HepG2 (cell line): Measurements from ENCODE around the gene JPH3. TPM values are rescaled to one million over a fixed set of nuclear protein-coding genes. Genes with fewer than 3 reads are reported as not detected.

Experiments used
- ATAC-seq: fragments of 200-7000 bp; cut with Tn5 transposase; 3 replicates; pipeline ENCODE4 v1.9.1; 2020; ENCODE audit warnings: mild to moderate bottlenecking, moderate library complexity
- BruUV-seq: library from RNA; stranded (reverse); fragments of 400-500 nt; replicated peaks from 2 replicates; lab custom pipeline; 2021; lab: Mats Ljungman, UMichigan
- CTCF ChIA-PET: fragments of 300-600 bp; formaldehyde crosslinking; extraction: SDS; loops from one replicate; lab custom pipeline; 2021; ENCODE audit warnings: low total read pairs, inconsistent platforms, low intra/inter-chr PET ratio; lab: Yijun Ruan, JAX
- POLR2A ChIA-PET: fragments of 350-600 bp; sonication (Branson Sonifier 250); formaldehyde crosslinking; loops from one replicate; lab custom pipeline; 2020; ENCODE audit warnings: antibody characterized with exemption, inconsistent platforms; lab: Yijun Ruan, JAX
- DNase-seq: peaks from one replicate; pipeline ENCODE4 v3.0.0-alpha.2; 2015; ENCODE audit warnings: low spot score
- FAIRE-seq: peaks from 3 replicates; lab custom pipeline; 2011; peaks lifted over from hg19 to GRCh38; lab: Jason Lieb, UNC
- H2AFZ ChIP-seq: one replicate; pipeline ENCODE4 v1.6.1; 2011; ENCODE audit warnings: low read length, inconsistent platforms
- H3K27ac ChIP-seq: fragments of 300-600 bp; 3 replicates; pipeline ENCODE4 v1.8.0; 2011; ENCODE audit warnings: mixed run types, mild to moderate bottlenecking, mixed read lengths, low read length, inconsistent platforms; ENCODE audit not compliant: insufficient read depth; ENCODE audit errors: extremely low read length
- H3K27me3 ChIP-seq, 2 experiments: fragments of 200-600 bp in 1 of 2; 2 replicates in 1 of 2; 3 replicates in 1 of 2; pipeline versions ENCODE4 v1.6.0 to v1.8.0; 2011; ENCODE audit warnings: low read length in 2 of 2, mild to moderate bottlenecking in 2 of 2, moderate library complexity in 2 of 2, inconsistent platforms in 1 of 2; ENCODE audit not compliant: insufficient read depth in 2 of 2, control insufficient read depth in 1 of 2
- H3K36me3 ChIP-seq, 2 experiments: fragments of 200-600 bp in 1 of 2; replicated peaks in 1 of 2; 2 replicates in 1 of 2; 3 replicates in 1 of 2; pipeline versions ENCODE4 v1.5.1 to v1.8.0; 2011; ENCODE audit warnings: low read length in 2 of 2, inconsistent platforms in 1 of 2; ENCODE audit not compliant: insufficient read depth in 2 of 2, control insufficient read depth in 1 of 2
- H3K4me1 ChIP-seq: 2 replicates; pipeline ENCODE4 v1.5.1; 2012; ENCODE audit warnings: low read length, inconsistent platforms; ENCODE audit not compliant: insufficient read depth
- H3K4me2 ChIP-seq: 2 replicates; pipeline ENCODE4 v1.6.0; 2011; ENCODE audit warnings: low read depth, low read length, inconsistent platforms
- H3K4me3 ChIP-seq, 3 experiments: fragments of 200-600 bp in 1 of 3; sonication (generic), shearing (Covaris generic) in 1 of 3; replicated peaks in 1 of 3; 2 replicates each; pipeline ENCODE4 v1.5.1; 2011 to 2016; ENCODE audit warnings: low read length in 3 of 3, inconsistent platforms in 2 of 3, low read depth in 2 of 3, mild to moderate bottlenecking in 2 of 3, control low read depth in 1 of 3, mixed read lengths in 1 of 3; ENCODE audit not compliant: insufficient read depth in 1 of 3
- H3K79me2 ChIP-seq: one replicate; pipeline ENCODE4 v1.6.1; 2011; ENCODE audit warnings: low read length, inconsistent platforms; ENCODE audit not compliant: insufficient read depth
- H3K9ac ChIP-seq: 2 replicates; pipeline ENCODE4 v1.6.0; 2011; ENCODE audit warnings: mild to moderate bottlenecking, low read depth, low read length, inconsistent platforms; ENCODE audit not compliant: insufficient read depth
- H3K9me3 ChIP-seq: 2 replicates; pipeline ENCODE4 v1.5.1; 2012; ENCODE audit warnings: mild to moderate bottlenecking, low read length
- H4K20me1 ChIP-seq: 2 replicates; pipeline ENCODE4 v1.6.0; 2011; ENCODE audit warnings: inconsistent platforms, mild to moderate bottlenecking, low read length, moderate library complexity; ENCODE audit not compliant: insufficient read depth
- CAMTA2 ChIP-seq: sonication (generic); formaldehyde crosslinking; IDR thresholded peaks from 2 replicates; pipeline ENCODE4 v1.4.0; 2020; ENCODE audit warnings: mild to moderate bottlenecking, missing genetic modification reagents, borderline replicate concordance
- CREM ChIP-seq, 2 experiments: sonication (generic) in 1 of 2; formaldehyde crosslinking in 1 of 2; IDR thresholded peaks; 2 replicates each; pipeline versions ENCODE4 v1.4.0 to v1.6.1; 2016 to 2020; ENCODE audit warnings: antibody characterized with exemption in 1 of 2, mild to moderate bottlenecking in 1 of 2, missing genetic modification reagents in 1 of 2
- ZNF317 ChIP-seq: sonication (generic); formaldehyde crosslinking; IDR thresholded peaks from 2 replicates; pipeline ENCODE4 v1.5.0; 2020; ENCODE audit warnings: mild to moderate bottlenecking, missing genetic modification reagents
- ZNF660 ChIP-seq: sonication (generic); formaldehyde crosslinking; IDR thresholded peaks from 2 replicates; pipeline ENCODE4 v1.5.1; 2020; ENCODE audit warnings: mild to moderate bottlenecking, low read depth, missing genetic modification reagents, borderline replicate concordance
- ZSCAN31 ChIP-seq: sonication (generic); formaldehyde crosslinking; IDR thresholded peaks from 2 replicates; pipeline ENCODE4 v1.5.0; 2020; ENCODE audit warnings: low read depth, mild to moderate bottlenecking, missing genetic modification reagents
- WGBS: methylation state at CpG from one replicate; pipeline ENCODE4 v1.1.6; 2017; ENCODE audit warnings: low lambda C conversion rate; 5-methylcytosine and 5-hydroxymethylcytosine counted together
- in situ Hi-C: cut with HindIII; loops from 2 replicates; pipeline ENCODE4 v1.10.0; 2017; ENCODE audit warnings: low pct_unique_long_range_greater_than_20kb; ENCODE audit not compliant: extremely low pct_ligation_motif_present
- intact Hi-C: fragments of 100-400 bp; cut with micrococcal nuclease; formaldehyde crosslinking; loops from one replicate; pipeline ENCODE4 v1.10.0; 2022; ENCODE audit not compliant: unreplicated experiment
- polyA plus RNA-seq, 8 experiments: library from polyadenylated mRNA; depleted of rRNA in 3 of 8; stranded (reverse) in 7 of 8; unstranded in 1 of 8; fragments of >200 nt; fragmentation: Illumina TruSeq in 4 of 8; extraction: Trizol in 4 of 8; gene quantifications; 2 replicates each; pipeline versions ENCODE4 v1.2.1 to v1.2.3, GENCODE V29; 2011 to 2016; ENCODE audit warnings: low read depth in 4 of 8, missing spikeins in 1 of 8, mixed read lengths in 1 of 8; ENCODE audit not compliant: insufficient read depth in 1 of 8
- total RNA-seq, 5 experiments: library from RNA; depleted of rRNA; stranded (reverse); fragments of >200 nt; fragmentation: Illumina TruSeq; extraction: Trizol; gene quantifications; 2 replicates each; pipeline ENCODE4 v1.2.3, GENCODE V29; 2016; ENCODE audit warnings: low read depth in 1 of 5
- TF ChIP-seq, protein P1 (sequence below): IDR thresholded peaks from 2 replicates; pipeline ENCODE4 v1.6.1; 2016
- TF ChIP-seq, protein P2 (sequence below): IDR thresholded peaks from 2 replicates; pipeline ENCODE4 v1.6.1; 2016; ENCODE audit warnings: missing compliant biosample characterization, missing genetic modification reagents, borderline replicate concordance

Gene JPH3
- total and polyA plus RNA-seq, 2 of the 13 experiments (the other 11 are each of a cell fraction or from before 2014, with no cell fraction given): not detected

DNA sequence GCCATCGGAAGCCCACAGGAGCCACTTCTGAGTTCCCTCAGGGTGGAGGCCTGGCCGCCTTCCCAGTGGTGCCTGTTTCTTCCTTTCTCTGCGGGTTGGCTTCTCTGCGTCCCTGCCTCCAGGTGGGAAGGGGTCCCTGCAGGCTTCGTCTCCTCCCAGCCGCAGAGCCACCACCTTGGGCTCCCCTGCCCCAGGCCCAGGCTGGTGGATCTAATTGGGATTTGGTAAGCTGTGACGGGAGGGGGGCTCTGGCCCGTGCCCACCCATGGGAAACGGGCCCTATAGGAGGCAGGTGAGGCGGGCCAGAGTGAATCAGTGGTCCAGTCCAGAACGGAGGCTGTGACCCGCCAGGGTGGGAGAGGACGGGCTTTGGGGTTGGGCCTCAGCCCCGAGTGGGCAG lies 32.1 kb downstream of the JPH3 start:
- ChIA-PET CTCF (interaction anchor here (2.7 kb wide), 1 partner anchor 46 kb away, joined by 53 read pairs; no protein-coding TSS in a partner anchor), POLR2A (no interaction called here)
- H3K4me3 ChIP-seq: no peak overlapping the region
- TF ChIP-seq CREM (IDR thresholded peaks at IDR 0.05) (no peak), CREM (CRISPR knock-in tag; IDR thresholded peaks at IDR 0.05) (no peak), CAMTA2 (CRISPR knock-in tag) (no peak), ZNF317 (CRISPR knock-in tag) (no peak), ZSCAN31 (no peak), ZNF660 (CRISPR knock-in tag) (no peak)
- TF ChIP-seq, protein P1, sequence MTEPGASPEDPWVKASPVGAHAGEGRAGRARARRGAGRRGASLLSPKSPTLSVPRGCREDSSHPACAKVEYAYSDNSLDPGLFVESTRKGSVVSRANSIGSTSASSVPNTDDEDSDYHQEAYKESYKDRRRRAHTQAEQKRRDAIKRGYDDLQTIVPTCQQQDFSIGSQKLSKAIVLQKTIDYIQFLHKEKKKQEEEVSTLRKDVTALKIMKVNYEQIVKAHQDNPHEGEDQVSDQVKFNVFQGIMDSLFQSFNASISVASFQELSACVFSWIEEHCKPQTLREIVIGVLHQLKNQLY (CRISPR knock-in tag): no peak
- TF ChIP-seq, protein P2, sequence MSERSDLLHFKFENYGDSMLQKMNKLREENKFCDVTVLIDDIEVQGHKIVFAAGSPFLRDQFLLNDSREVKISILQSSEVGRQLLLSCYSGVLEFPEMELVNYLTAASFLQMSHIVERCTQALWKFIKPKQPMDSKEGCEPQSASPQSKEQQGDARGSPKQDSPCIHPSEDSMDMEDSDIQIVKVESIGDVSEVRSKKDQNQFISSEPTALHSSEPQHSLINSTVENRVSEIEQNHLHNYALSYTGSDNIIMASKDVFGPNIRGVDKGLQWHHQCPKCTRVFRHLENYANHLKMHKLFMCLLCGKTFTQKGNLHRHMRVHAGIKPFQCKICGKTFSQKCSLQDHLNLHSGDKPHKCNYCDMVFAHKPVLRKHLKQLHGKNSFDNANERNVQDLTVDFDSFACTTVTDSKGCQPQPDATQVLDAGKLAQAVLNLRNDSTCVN: no peak
- H3K9ac ChIP-seq: no peak overlapping the region
- peaks cover 22 to 92% of the 10 kb centered on the region in 2 experiments; a peak in 4 of 5 replicates for H3K27me3 ChIP-seq
- 49% methylated on average over 8 of the region's 14 CpGs for WGBS
- no peaks in the 10 kb centered on the region for H3K79me2 ChIP-seq
- no peak overlapping the region for H2AFZ ChIP-seq
- DNase-seq (no peak), FAIRE-seq (no peak), ATAC-seq (no peak)
- no peak overlapping the region for H3K4me2 ChIP-seq
- no peaks in the 10 kb centered on the region for H3K36me3 ChIP-seq
- H3K27ac ChIP-seq: no peak overlapping the region
- in situ Hi-C loops (no loop called here), intact Hi-C loops (no loop called here)
- H4K20me1 ChIP-seq: no peaks in the 10 kb centered on the region; the same call in 1 of the 2 replicates
- no peaks in the 10 kb centered on the region for H3K9me3 ChIP-seq
- peaks cover 11% of the 10 kb centered on the region; the same call in 1 of the 2 replicates for H3K4me1 ChIP-seq
- BruUV-seq: no TSS peak
